Fibroblast of villous mesenchyme (primary cell): ENCODE results near the gene FRMD4A. TPM values are rescaled to one million over a fixed set of nuclear protein-coding genes. Genes with fewer than 3 reads are reported as not detected.

ENCODE experiments used
- DNase-seq: peaks from one replicate; pipeline ENCODE4 v3.0.0-alpha.2; 2010; ENCODE audit warnings: low read depth
- H3K4me3 ChIP-seq: 2 replicates; pipeline ENCODE4 v1.5.1; 2011; ENCODE audit warnings: low read depth, mild to moderate bottlenecking, low read length
- CTCF ChIP-seq: IDR thresholded peaks from 2 replicates; pipeline ENCODE4 v1.5.1; 2012; ENCODE audit warnings: low read depth, mild to moderate bottlenecking, low read length; ENCODE audit not compliant: insufficient read depth
- total RNA-seq: library from RNA; depleted of rRNA; stranded (reverse); fragments of >200 nt; gene quantifications from 2 replicates; pipeline ENCODE4 v1.2.3, GENCODE V29; 2012

The FRMD4A gene
- total RNA-seq, 1 donor = 40.2 TPM

DNA sequence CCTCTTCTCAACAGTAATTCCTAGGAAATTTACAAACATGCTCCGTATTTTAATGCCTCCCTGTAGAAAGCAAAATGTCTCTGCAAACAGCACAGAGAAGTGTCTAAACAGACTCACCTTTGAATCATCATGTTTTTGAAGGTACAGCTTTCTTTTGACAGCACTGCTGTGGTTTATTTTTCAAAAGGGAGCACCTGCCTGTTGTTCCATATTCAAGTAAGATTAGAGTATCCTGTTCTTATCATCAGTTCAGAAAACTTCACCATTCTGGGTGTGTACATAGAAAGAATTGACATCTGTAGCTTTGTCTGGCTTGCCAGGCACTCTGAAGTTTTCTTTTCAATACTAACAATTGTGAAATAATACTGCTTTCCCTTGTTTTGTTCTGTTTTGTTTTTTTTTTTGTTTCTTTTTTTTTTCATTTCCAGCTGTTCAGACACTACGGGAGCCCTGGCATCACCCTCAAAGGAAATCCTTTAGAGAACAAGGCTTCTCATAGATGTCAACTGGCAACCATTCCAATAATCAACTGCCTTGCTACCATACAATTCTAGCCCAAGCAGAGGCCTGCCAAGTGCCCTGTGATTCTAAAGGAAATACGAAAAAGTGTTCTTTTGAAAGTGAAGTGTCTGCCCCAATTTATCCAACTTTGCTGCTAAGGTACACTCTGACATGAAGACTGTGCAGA is 468.0 kb downstream of the FRMD4A start:
- TF ChIP-seq CTCF = no peak
- no peak for DNase-seq
- H3K4me3 ChIP-seq = no peak overlapping the region

- no peak for DNase-seq
- TF ChIP-seq CTCF = no peak
- no peak overlapping the region for H3K4me3 ChIP-seq
These were observed 469.8 kb downstream of the FRMD4A start for GRCh38 chr10:13860886-13861285.

- H3K4me3 ChIP-seq = no peak overlapping the region
- no peak for TF ChIP-seq CTCF
- no peak for DNase-seq
These were observed 470.6 kb downstream of the FRMD4A start for GRCh38 chr10:13859979-13860654.

DNA sequence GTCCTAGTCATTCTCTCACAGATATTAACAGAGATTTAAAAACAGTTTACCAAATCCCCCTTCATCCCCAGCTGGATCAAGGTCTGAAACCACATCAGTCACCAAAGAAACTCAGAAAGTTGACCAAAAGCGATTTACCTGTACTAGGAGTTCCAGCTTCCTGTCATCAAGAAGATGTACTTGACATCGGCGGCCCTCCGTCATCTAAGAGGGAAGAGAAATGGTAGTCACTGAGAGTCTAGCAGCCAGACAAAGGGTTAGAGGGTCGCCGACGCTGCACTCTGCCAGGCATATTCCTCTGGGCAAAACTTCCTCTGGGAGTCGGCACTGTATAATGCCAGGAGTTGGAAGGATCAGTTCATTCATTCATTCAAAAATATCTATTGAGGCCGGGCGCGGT is 472.0 kb downstream of the FRMD4A start:
- no peak for DNase-seq
- no peak overlapping the region for H3K4me3 ChIP-seq
- no peak for TF ChIP-seq CTCF

GRCh38 chr10:13857451-13857850 is 473.3 kb downstream of the FRMD4A start:
- no peak overlapping the region for H3K4me3 ChIP-seq
- no peak for TF ChIP-seq CTCF
- no peak for DNase-seq

GRCh38 chr10:13853854-13854253 is 476.9 kb downstream of the FRMD4A start:
- H3K4me3 ChIP-seq = no peak overlapping the region
- DNase-seq = peak; percentile 18
- TF ChIP-seq CTCF = no peak

DNA sequence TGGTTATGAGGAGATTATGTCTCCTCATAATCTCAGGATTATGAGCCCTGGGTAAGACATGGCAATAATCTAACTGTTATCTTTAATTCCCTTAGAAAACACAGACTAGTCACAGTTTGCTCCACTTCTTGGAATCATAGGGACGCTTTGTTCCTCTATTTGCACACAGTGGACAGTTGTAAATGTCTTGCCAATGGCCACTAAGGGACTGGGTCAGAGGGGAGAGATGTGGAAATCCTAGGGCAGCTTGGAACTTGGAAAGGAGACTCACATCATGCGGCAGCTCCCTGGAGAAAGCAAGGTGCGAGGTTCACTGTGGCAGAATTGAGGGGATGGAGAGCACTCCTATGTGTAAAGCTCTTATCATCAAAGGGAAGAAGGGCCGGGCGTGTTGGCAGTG is 477.9 kb downstream of the FRMD4A start:
- TF ChIP-seq CTCF = no peak
- no peak overlapping the region for H3K4me3 ChIP-seq
- no peak for DNase-seq
